HEK293 (cell line): Measurements from ENCODE around the gene TCEA2.
A peak's percentile ranks its signal among the peaks of the same experiment; 100 is the strongest.
"Not testable (repeated sequence)": the region's sequence is repeated elsewhere in the genome, so short reads cannot be mapped to it uniquely, and the experiment has no call there.

Source experiments
- CTCF ChIA-PET: fragments of 350-600 bp; formaldehyde crosslinking; extraction: SDS; loops from one replicate; lab custom pipeline; 2021; ENCODE audit warnings: antibody characterized with exemption; lab: Yijun Ruan, JAX
- POLR2A ChIA-PET: fragments of 300-600 bp; formaldehyde crosslinking; extraction: SDS; loops from one replicate; lab custom pipeline; 2020; ENCODE audit warnings: antibody characterized with exemption, inconsistent platforms; lab: Yijun Ruan, JAX
- H3K27ac ChIP-seq: fragments of 200-500 bp; sonication (Bioruptor generic); 2 replicates; pipeline ENCODE4 v1.5.1; 2014; ENCODE audit warnings: low read depth, low read length, control low read depth, inconsistent platforms; ENCODE audit errors: extremely low read depth
- H3K36me3 ChIP-seq, 2 experiments: fragments of 200-500 bp in 1 of 2; sonication (Bioruptor generic) in 1 of 2; 1 replicate in 1 of 2; 2 replicates in 1 of 2; pipeline ENCODE4 v1.5.1; 2014 to 2017; ENCODE audit warnings: inconsistent platforms in 2 of 2, low read length in 2 of 2; ENCODE audit not compliant: control insufficient read depth in 2 of 2, insufficient read depth in 1 of 2
- H3K4me1 ChIP-seq: fragments of 200-500 bp; sonication (Bioruptor generic); 2 replicates; pipeline ENCODE4 v1.5.1; 2014; ENCODE audit warnings: mild to moderate bottlenecking, low read length, inconsistent platforms; ENCODE audit not compliant: control insufficient read depth, insufficient read depth
- H3K4me3 ChIP-seq: 2 replicates; pipeline ENCODE4 v1.5.1; 2011; ENCODE audit warnings: low read depth, mild to moderate bottlenecking, control low read depth, low read length, moderate library complexity
- H3K9me3 ChIP-seq: fragments of 200-500 bp; sonication (Bioruptor generic); 2 replicates; pipeline ENCODE4 v1.5.1; 2014; ENCODE audit warnings: low read depth, low read length, inconsistent platforms; ENCODE audit not compliant: control insufficient read depth, insufficient read depth
- BCL11A ChIP-seq: fragments of 450-650 bp; formaldehyde crosslinking; IDR thresholded peaks from 2 replicates; pipeline ENCODE4 v1.5.1; 2016; ENCODE audit warnings: low read depth, missing biosample characterization, missing genetic modification characterization
- HIC1 ChIP-seq: fragments of 450-650 bp; formaldehyde crosslinking; IDR thresholded peaks from 2 replicates; pipeline ENCODE4 v1.5.1; 2016; ENCODE audit warnings: missing biosample characterization, missing genetic modification characterization
- HOXC10 ChIP-seq: sonication (generic); formaldehyde crosslinking; IDR thresholded peaks from 2 replicates; pipeline ENCODE4 v1.8.1; 2023; ENCODE audit warnings: mild to moderate bottlenecking, missing genetic modification reagents
- IKZF3 ChIP-seq: fragments of 450-650 bp; IDR thresholded peaks from 2 replicates; pipeline ENCODE4 v1.5.0; 2018; ENCODE audit warnings: missing biosample characterization, mild to moderate bottlenecking, missing genetic modification characterization, moderate library complexity
- SCRT2 ChIP-seq: fragments of 450-650 bp; formaldehyde crosslinking; IDR thresholded peaks from 2 replicates; pipeline ENCODE4 v1.5.1; 2016; ENCODE audit warnings: missing biosample characterization, missing genetic modification characterization
- SP2 ChIP-seq: fragments of 450-650 bp; formaldehyde crosslinking; IDR thresholded peaks from 2 replicates; pipeline ENCODE4 v1.5.1; 2016; ENCODE audit warnings: missing biosample characterization, missing genetic modification characterization
- ZNF175 ChIP-seq: fragments of 450-650 bp; formaldehyde crosslinking; IDR thresholded peaks from 2 replicates; pipeline ENCODE4 v1.5.1; 2016; ENCODE audit warnings: missing biosample characterization, missing genetic modification characterization
- ZNF266 ChIP-seq: fragments of 450-650 bp; formaldehyde crosslinking; IDR thresholded peaks from 2 replicates; pipeline ENCODE4 v1.5.1; 2016; ENCODE audit warnings: missing biosample characterization, missing genetic modification characterization, low read depth
- ZNF302 ChIP-seq: fragments of 450-650 bp; formaldehyde crosslinking; IDR thresholded peaks from 2 replicates; pipeline ENCODE4 v1.5.1; 2016; ENCODE audit warnings: missing biosample characterization, missing genetic modification characterization, low read depth
- ZNF423 ChIP-seq: fragments of 450-650 bp; formaldehyde crosslinking; IDR thresholded peaks from 2 replicates; pipeline ENCODE4 v1.5.1; 2016; ENCODE audit warnings: missing biosample characterization, missing genetic modification characterization
- ZNF514 ChIP-seq: fragments of 450-650 bp; formaldehyde crosslinking; IDR thresholded peaks from 2 replicates; pipeline ENCODE4 v1.5.1; 2016; ENCODE audit warnings: missing biosample characterization, missing genetic modification characterization
- ZNF658 ChIP-seq: fragments of 450-650 bp; formaldehyde crosslinking; IDR thresholded peaks from 2 replicates; pipeline ENCODE4; 2016; ENCODE audit warnings: missing biosample characterization, missing genetic modification characterization
- TF ChIP-seq, protein P1 (sequence below): fragments of 450-650 bp; formaldehyde crosslinking; IDR thresholded peaks from 2 replicates; pipeline ENCODE4 v1.5.1; 2016; ENCODE audit warnings: missing biosample characterization, missing genetic modification characterization
- TF ChIP-seq, protein P2 (sequence below): fragments of 450-650 bp; IDR thresholded peaks from 2 replicates; pipeline ENCODE4 v1.5.1; 2018; ENCODE audit warnings: missing biosample characterization, mild to moderate bottlenecking, missing genetic modification characterization

The TCEA2 gene

DNA sequence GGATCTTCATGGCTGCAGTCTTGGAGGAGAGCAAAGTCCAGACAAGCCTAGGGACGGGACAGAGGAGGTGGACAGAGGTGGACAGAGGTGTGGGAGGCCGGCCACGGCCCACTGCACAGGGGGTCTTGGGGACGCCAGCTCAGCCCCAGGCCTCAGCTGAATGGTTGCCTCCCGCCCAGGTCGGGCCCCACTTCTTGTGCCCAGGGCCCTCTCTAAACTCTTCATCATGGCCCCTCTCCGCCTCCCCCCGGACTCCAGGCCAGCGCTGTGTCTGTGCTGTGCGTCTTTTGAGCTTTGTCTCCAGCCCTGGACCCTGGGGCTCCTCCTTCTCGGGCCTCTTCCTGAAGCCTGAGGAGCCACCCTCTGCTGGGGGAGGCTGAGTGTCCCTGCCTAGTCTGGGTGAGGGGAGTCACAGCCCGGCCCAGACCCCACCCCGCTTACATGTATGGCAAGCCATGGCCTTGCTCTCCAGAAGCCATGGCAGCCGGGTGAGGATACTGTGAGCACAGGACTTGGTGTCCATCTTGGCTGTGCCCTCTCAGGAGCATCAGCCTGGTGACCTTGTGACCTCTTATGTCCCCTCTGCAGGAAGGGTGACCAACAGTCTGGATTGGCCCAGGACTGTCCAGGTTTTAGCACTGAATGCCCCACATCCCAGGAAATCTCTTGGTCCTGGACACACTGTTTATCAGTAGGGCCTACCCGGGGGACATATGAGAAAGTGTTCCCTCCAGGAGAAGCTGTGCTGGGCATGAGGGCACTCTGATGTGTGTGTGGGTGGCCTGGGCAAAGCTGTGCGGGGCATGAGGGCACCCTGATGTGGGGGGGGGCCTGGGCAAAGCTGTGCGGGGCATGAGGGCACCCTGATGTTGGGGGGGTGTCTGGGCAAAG lies 53.8 kb downstream of the TCEA2 start:
- Histone ChIP-seq H3K27ac (no peak overlapping the region), H3K36me3 (no peaks in the 10 kb centered on the region), H3K4me1 (no peaks in the 10 kb centered on the region), H3K4me3 (no peak overlapping the region), H3K9me3 (no peaks in the 10 kb centered on the region)
- TF ChIP-seq HOXC10: no peak
- TF ChIP-seq HIC1: 0 out of 2 replicates have a peak, but pooled peaks have one; percentile 37
- peak; percentile 60; the same call in 1 of the 2 replicates for TF ChIP-seq BCL11A (tag by site-specific recombination)
- TF ChIP-seq, protein P1, sequence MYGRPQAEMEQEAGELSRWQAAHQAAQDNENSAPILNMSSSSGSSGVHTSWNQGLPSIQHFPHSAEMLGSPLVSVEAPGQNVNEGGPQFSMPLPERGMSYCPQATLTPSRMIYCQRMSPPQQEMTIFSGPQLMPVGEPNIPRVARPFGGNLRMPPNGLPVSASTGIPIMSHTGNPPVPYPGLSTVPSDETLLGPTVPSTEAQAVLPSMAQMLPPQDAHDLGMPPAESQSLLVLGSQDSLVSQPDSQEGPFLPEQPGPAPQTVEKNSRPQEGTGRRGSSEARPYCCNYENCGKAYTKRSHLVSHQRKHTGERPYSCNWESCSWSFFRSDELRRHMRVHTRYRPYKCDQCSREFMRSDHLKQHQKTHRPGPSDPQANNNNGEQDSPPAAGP (tag by site-specific recombination): no peak
- no peak for TF ChIP-seq ZNF514
- TF ChIP-seq, protein P2, sequence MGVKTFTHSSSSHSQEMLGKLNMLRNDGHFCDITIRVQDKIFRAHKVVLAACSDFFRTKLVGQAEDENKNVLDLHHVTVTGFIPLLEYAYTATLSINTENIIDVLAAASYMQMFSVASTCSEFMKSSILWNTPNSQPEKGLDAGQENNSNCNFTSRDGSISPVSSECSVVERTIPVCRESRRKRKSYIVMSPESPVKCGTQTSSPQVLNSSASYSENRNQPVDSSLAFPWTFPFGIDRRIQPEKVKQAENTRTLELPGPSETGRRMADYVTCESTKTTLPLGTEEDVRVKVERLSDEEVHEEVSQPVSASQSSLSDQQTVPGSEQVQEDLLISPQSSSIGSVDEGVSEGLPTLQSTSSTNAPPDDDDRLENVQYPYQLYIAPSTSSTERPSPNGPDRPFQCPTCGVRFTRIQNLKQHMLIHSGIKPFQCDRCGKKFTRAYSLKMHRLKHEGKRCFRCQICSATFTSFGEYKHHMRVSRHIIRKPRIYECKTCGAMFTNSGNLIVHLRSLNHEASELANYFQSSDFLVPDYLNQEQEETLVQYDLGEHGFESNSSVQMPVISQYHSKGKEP: no peak
- ChIA-PET CTCF (interaction anchor here (0.6 kb wide), 1 partner anchor 184 kb away, joined by 4 read pairs; no protein-coding TSS in a partner anchor), POLR2A (interaction anchor here (0.8 kb wide), 1 partner anchor 8 kb away, joined by 3 read pairs; no protein-coding TSS in a partner anchor)

DNA sequence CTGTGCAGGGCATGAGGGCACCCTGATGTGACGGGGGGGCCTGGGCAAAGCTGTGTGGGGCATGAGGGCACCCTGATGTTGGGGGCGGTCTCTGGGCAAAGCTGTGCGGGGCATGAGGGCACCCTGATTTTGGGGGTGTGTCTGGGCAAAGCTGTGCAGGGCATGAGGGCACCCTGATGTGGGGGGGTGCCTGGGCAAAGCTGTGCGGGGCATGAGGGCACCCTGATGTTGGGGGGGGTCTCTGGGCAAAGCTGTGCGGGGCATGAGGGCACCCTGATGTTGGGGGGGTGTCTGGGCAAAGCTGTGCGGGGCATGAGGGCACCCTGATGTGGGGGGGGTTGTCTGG lies 54.4 kb downstream of the TCEA2 start:
- H3K9me3 ChIP-seq, H3K36me3 ChIP-seq, POLR2A ChIA-PET: not testable (repeated sequence)

GRCh38 chr20:64119301-64119680 lies 56.3 kb downstream of the TCEA2 start:
- Histone ChIP-seq H3K4me1 (no peaks in the 10 kb centered on the region), H3K4me3 (no peak overlapping the region), H3K27ac (no peak overlapping the region), H3K36me3 (no peaks in the 10 kb centered on the region), H3K9me3 (no peaks in the 10 kb centered on the region)
- CTCF ChIA-PET: interaction anchor here (0.6 to 3.5 kb wide), 13 partner anchors 9 to 581 kb away, joined by 3 to 35 read pairs (median 5); partner anchors contain the start of genes LKAAEAR1, PRPF6 and SAMD10
- POLR2A ChIA-PET: no interaction called here
- TF ChIP-seq ZNF423 (tag by site-specific recombination) (no peak), IKZF3 (peak; percentile 67), SCRT2 (tag by site-specific recombination) (peak; percentile 35; the same call in 1 of the 2 replicates)

More for the DNA sequence above, 54.4 kb downstream of the TCEA2 start:
- H3K27ac ChIP-seq, H3K4me1 ChIP-seq, CTCF ChIA-PET, H3K4me3 ChIP-seq: not testable (repeated sequence)

DNA sequence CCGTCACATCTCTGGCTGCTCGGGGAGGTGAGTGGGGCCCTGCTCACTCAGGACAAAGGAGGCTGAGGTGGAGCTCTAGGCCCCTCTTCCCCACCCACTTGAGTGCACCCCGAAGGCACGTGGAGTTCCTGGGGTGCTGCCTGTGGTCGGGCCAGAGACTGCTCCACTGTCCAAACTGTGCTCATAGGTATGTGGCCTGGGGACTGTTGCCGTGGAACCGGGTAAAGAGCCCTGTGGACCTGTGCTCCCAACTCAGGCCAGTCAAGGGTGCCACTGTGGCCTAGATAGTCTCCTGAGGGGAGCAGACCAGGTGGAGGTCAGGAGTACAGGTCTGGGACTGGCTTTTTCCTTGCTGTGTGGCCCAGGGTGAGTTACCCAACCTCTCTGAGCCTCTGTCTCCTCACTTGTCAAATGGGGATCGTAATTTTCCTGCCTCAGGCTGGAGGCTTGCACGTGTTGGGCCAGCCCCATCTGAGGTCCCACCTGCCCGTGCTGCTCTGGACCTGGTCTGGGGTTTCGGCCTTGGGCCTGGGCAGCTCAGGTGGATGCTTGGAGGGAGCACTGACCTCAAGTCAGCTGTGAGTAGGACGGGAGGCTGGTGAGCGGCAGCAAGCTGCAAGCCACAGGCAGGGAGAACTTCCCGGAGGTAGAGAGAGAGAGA lies 56.8 kb downstream of the TCEA2 start:
- H3K4me3 ChIP-seq: no peak overlapping the region
- POLR2A ChIA-PET: interaction anchor here (0.7 to 1.4 kb wide), 3 partner anchors 18 to 1733 kb away, joined by 4 read pairs; partner anchors contain the start of genes PRPF6 and RPS21

More for the DNA sequence above, 56.8 kb downstream of the TCEA2 start:
- H3K36me3 ChIP-seq: no peaks in the 10 kb centered on the region
- CTCF ChIA-PET: interaction anchor here (0.6 to 3.5 kb wide), 27 partner anchors 8 to 1410 kb away, joined by 3 to 35 read pairs (median 5); partner anchors contain the start of genes LKAAEAR1, PRPF6 and SAMD10
- no peak for TF ChIP-seq ZNF658 (tag by site-specific recombination)
- TF ChIP-seq SP2 (tag by site-specific recombination): no peak
- no peak for TF ChIP-seq ZNF266
- TF ChIP-seq ZNF175: no peak
- no peak for TF ChIP-seq ZNF302 (tag by site-specific recombination)
- no peak for TF ChIP-seq IKZF3
- no peak overlapping the region for H3K27ac ChIP-seq
- H3K4me1 ChIP-seq: no peaks in the 10 kb centered on the region
- H3K9me3 ChIP-seq: no peaks in the 10 kb centered on the region
